K562 (cell line): ENCODE data around the gene PDE8B. TPM values are rescaled to one million over a fixed set of nuclear protein-coding genes. Genes with fewer than 3 reads are reported as not detected.

Experiments used
- ATAC-seq: fragments of 200-7000 bp; cut with Tn5 transposase; 3 replicates; pipeline ENCODE4 v1.9.1; 2020; ENCODE audit warnings: moderate library complexity
- BruUV-seq: library from RNA; stranded (reverse); fragments of 400-500 nt; replicated peaks from 2 replicates; lab custom pipeline; 2021; lab: Mats Ljungman, UMichigan
- CTCF ChIA-PET: fragments of 300-600 bp; formaldehyde crosslinking; extraction: SDS; loops from one replicate; lab custom pipeline; 2021; ENCODE audit warnings: low intra/inter-chr PET ratio; lab: Yijun Ruan, JAX
- POLR2A ChIA-PET: fragments of 300-600, 350-650 bp; sonication (Branson Sonifier 250); formaldehyde crosslinking; extraction: SDS; loops from one replicate; lab custom pipeline; 2021; ENCODE audit warnings: antibody characterized with exemption, inconsistent platforms; lab: Yijun Ruan, JAX
- DNase-seq, 4 experiments: peaks; one replicate each; pipeline versions ENCODE4 v3.0.0 to v3.0.0-alpha.2; 2011 to 2018; ENCODE audit warnings: low spot score in 3 of 4, mixed read lengths in 3 of 4; ENCODE audit errors: extremely low read depth in 1 of 4
- FAIRE-seq: peaks from 2 replicates; lab custom pipeline; 2011; peaks lifted over from hg19 to GRCh38; lab: Jason Lieb, UNC
- H2AFZ ChIP-seq: 2 replicates; pipeline ENCODE4 v1.6.0; 2011; ENCODE audit warnings: low read depth, low read length, control low read depth, inconsistent platforms
- H3K27ac ChIP-seq: fragments of 200-600 bp; 3 replicates; pipeline ENCODE4 v1.8.0; 2011; ENCODE audit warnings: low read depth, mild to moderate bottlenecking, control low read depth, inconsistent platforms, low read length, moderate library complexity, mixed read lengths; ENCODE audit errors: extremely low read depth
- H3K27me3 ChIP-seq, 2 experiments: fragments of 300-600 bp in 1 of 2; 2 replicates in 1 of 2; 3 replicates in 1 of 2; pipeline versions ENCODE4 v1.6.0 to v1.8.0; 2011; ENCODE audit warnings: inconsistent platforms in 2 of 2, low read length in 2 of 2, mild to moderate bottlenecking in 1 of 2, mixed read lengths in 1 of 2, moderate library complexity in 1 of 2; ENCODE audit not compliant: control insufficient read depth in 2 of 2, insufficient read depth in 2 of 2
- H3K36me3 ChIP-seq: fragments of 300-600 bp; 3 replicates; pipeline ENCODE4 v1.8.0; 2011; ENCODE audit warnings: mild to moderate bottlenecking, low read length, inconsistent platforms; ENCODE audit not compliant: control insufficient read depth, insufficient read depth
- H3K4me1 ChIP-seq, 2 experiments: fragments of 200-600 bp in 1 of 2; replicated peaks in 1 of 2; 2 replicates in 1 of 2; 3 replicates in 1 of 2; pipeline versions ENCODE4 v1.5.1 to v1.8.0; 2011; ENCODE audit warnings: inconsistent platforms in 2 of 2, low read length in 2 of 2, mild to moderate bottlenecking in 1 of 2, mixed read lengths in 1 of 2, moderate library complexity in 1 of 2; ENCODE audit not compliant: control insufficient read depth in 2 of 2, insufficient read depth in 2 of 2
- H3K4me2 ChIP-seq: 2 replicates; pipeline ENCODE4 v1.6.1; 2011; ENCODE audit warnings: low read length, control low read depth, inconsistent platforms, mixed read lengths; ENCODE audit not compliant: insufficient read depth
- H3K4me3 ChIP-seq: fragments of 200-600 bp; sonication (generic), shearing (Covaris generic); 2 replicates; pipeline ENCODE4 v1.5.1; 2016; ENCODE audit warnings: control low read depth, inconsistent platforms
- H3K79me2 ChIP-seq: fragments of 200-600 bp; 3 replicates; pipeline ENCODE4 v1.8.0; 2011; ENCODE audit warnings: low read length, inconsistent platforms; ENCODE audit not compliant: control insufficient read depth, insufficient read depth
- H3K9ac ChIP-seq, 2 experiments: 2 replicates each; pipeline versions ENCODE4 v1.6.0 to v1.6.1; 2011; ENCODE audit warnings: low read depth in 2 of 2, low read length in 2 of 2, control low read depth in 1 of 2, inconsistent platforms in 1 of 2, mild to moderate bottlenecking in 1 of 2, mixed read lengths in 1 of 2; ENCODE audit not compliant: insufficient read depth in 1 of 2
- H3K9me1 ChIP-seq: one replicate; pipeline ENCODE4 v1.6.0; 2011; ENCODE audit warnings: inconsistent platforms, mild to moderate bottlenecking, low read length, moderate library complexity; ENCODE audit not compliant: control insufficient read depth, insufficient read depth
- H3K9me3 ChIP-seq: replicated peaks from 2 replicates; pipeline ENCODE4 v1.5.1; 2011; ENCODE audit warnings: low read depth, low read length, inconsistent platforms; ENCODE audit not compliant: control insufficient read depth, insufficient read depth
- H4K20me1 ChIP-seq: replicated peaks from 2 replicates; pipeline ENCODE4 v1.6.1; 2011; ENCODE audit warnings: low read length, inconsistent platforms, mixed read lengths; ENCODE audit not compliant: control insufficient read depth, insufficient read depth
- BRD4 ChIP-seq: fragments of 200-600 bp; sonication (generic); IDR thresholded peaks from 2 replicates; pipeline ENCODE4 v1.6.1; 2017; ENCODE audit warnings: inconsistent platforms
- DIDO1 ChIP-seq: fragments of 450-650 bp; IDR thresholded peaks from 2 replicates; pipeline ENCODE4 v1.6.1; 2016; ENCODE audit warnings: low read depth, missing biosample characterization, missing genetic modification characterization
- DPF2 ChIP-seq: fragments of 450-650 bp; IDR thresholded peaks from 2 replicates; pipeline ENCODE4 v1.6.1; 2016
- KDM1A ChIP-seq, 2 experiments: fragments of 450-650 bp; IDR thresholded peaks; 2 replicates each; pipeline ENCODE4 v1.6.1; 2016; ENCODE audit warnings: mild to moderate bottlenecking in 2 of 2
- KDM5B ChIP-seq: fragments of 200-600 bp; sonication (generic); IDR thresholded peaks from 2 replicates; pipeline ENCODE4 v1.6.1; 2012; ENCODE audit warnings: low read depth, mild to moderate bottlenecking, moderate library complexity, low read length, control low read depth, inconsistent platforms; ENCODE audit not compliant: insufficient replicate concordance
- MTF1 ChIP-seq: fragments of 250-450 bp; sonication (Bioruptor Pico); IDR thresholded peaks from 2 replicates; pipeline ENCODE4 v1.9.0; 2021; ENCODE audit warnings: moderate library complexity, mild to moderate bottlenecking, inconsistent platforms, borderline replicate concordance
- RAD51 ChIP-seq: fragments of 450-650 bp; IDR thresholded peaks from 2 replicates; pipeline ENCODE4 v1.7.1; 2016; ENCODE audit warnings: low read depth, mild to moderate bottlenecking, borderline replicate concordance
- TBL1XR1 ChIP-seq, 2 experiments: IDR thresholded peaks; 2 replicates each; pipeline ENCODE4 v1.6.1; 2012; ENCODE audit warnings: improper control_type of control experiment in 2 of 2, low read length in 2 of 2, mild to moderate bottlenecking in 1 of 2
- USF1 ChIP-seq: sonication (generic); formaldehyde crosslinking; IDR thresholded peaks from 2 replicates; pipeline ENCODE4 v1.9.0; 2022; ENCODE audit warnings: mild to moderate bottlenecking, missing genetic modification reagents
- ZNF124 ChIP-seq: sonication (generic); formaldehyde crosslinking; IDR thresholded peaks from 2 replicates; pipeline ENCODE4 v1.8.1; 2022; ENCODE audit warnings: missing genetic modification reagents
- ZNF134 ChIP-seq: fragments of 250-450 bp; sonication (Bioruptor Pico); conservative IDR thresholded peaks from 2 replicates; pipeline ENCODE4 v1.4.0; 2020
- ZNF232 ChIP-seq: sonication (generic); formaldehyde crosslinking; IDR thresholded peaks from 2 replicates; pipeline ENCODE4 v1.8.0; 2022; ENCODE audit warnings: mild to moderate bottlenecking, missing genetic modification reagents
- WGBS: fragments of 100-300 bp; shearing (Covaris generic); methylation state at CpG from one replicate; pipeline ENCODE4 v1.1.6; 2016; ENCODE audit warnings: low coverage, mixed read lengths; ENCODE audit not compliant: insufficient coverage; ENCODE audit errors: missing lambda C conversion rate; 5-methylcytosine and 5-hydroxymethylcytosine counted together
- in situ Hi-C: fragments of 300-500 bp; cut with MboI; formaldehyde crosslinking; loops from 4 replicates; pipeline ENCODE4 v1.15.0; 2018; ENCODE audit warnings: inconsistent platforms, mixed read lengths
- intact Hi-C: fragments of 100-400 bp; cut with micrococcal nuclease; formaldehyde crosslinking; loops from 2 replicates; pipeline ENCODE4 v1.14.2; 2022
- polyA plus RNA-seq, 8 experiments: library from polyadenylated mRNA; depleted of rRNA in 4 of 8; stranded (reverse) in 5 of 8; unstranded in 3 of 8; fragments of >200 nt; fragmentation: Nextera tagmentation in 2 of 8; fragmentation: Illumina TruSeq in 1 of 8; extraction: Ambion mirVana in 2 of 8; extraction: Trizol in 1 of 8; gene quantifications; 2 replicates each; pipeline versions ENCODE4 v1.2.1 to v1.2.3, GENCODE V29; 2011 to 2014; ENCODE audit warnings: inconsistent platforms in 1 of 8, missing spikeins in 1 of 8
- total RNA-seq, 7 experiments: library from RNA; depleted of rRNA in 6 of 7; stranded (reverse); fragments of >200 nt in 6 of 7; fragmentation: Illumina TruSeq in 2 of 7; extraction: Trizol in 2 of 7; gene quantifications; 2 replicates each; pipeline versions ENCODE4 v1.2.1 to v1.2.3, GENCODE V29; 2011 to 2021; ENCODE audit warnings: low replicate concordance in 1 of 7

PDE8B gene
- total and polyA plus RNA-seq, 9 of the 15 experiments (the other 6 are each of a cell fraction or from before 2014, with no cell fraction given): 0.15 to 0.28 TPM; not detected in 7

GRCh38 chr5:77431286-77431685 lies 220.8 kb downstream of the PDE8B start:
- 79% methylated on average over 3 of the region's 3 CpGs for WGBS
- BruUV-seq: no TSS peak
- Histone ChIP-seq H2AFZ (no peak overlapping the region), H3K4me1 (no peaks in the 10 kb centered on the region), H3K36me3 (peaks cover 29% of the 10 kb centered on the region; the same call in 2 of the 3 replicates), H3K27ac (no peak overlapping the region), H3K9ac (no peak overlapping the region), H4K20me1 (no peaks in the 10 kb centered on the region), H3K4me2 (no peak overlapping the region), H3K4me3 (no peak overlapping the region), H3K27me3 (no peaks in the 10 kb centered on the region), H3K9me1 (no peaks in the 10 kb centered on the region), H3K9me3 (no peaks in the 10 kb centered on the region), H3K79me2 (no peaks in the 10 kb centered on the region)
- CTCF ChIA-PET: no interaction called here
- in situ Hi-C loops: no loop called here
- DNase-seq: no peak
- POLR2A ChIA-PET: interaction anchor here (0.6 kb wide), 1 partner anchor 115 kb away, joined by 3 read pairs; no protein-coding TSS in a partner anchor
- intact Hi-C loops: no loop called here
- no peak for FAIRE-seq
- ATAC-seq: no peak
- TF ChIP-seq DPF2: no peak
- no peak for TF ChIP-seq DIDO1 (tag)
- TF ChIP-seq TBL1XR1 (IDR thresholded peaks at IDR 0.05; ENCODE audit: low read length in 2 of 2): no peak
- no peak for TF ChIP-seq MTF1
- no peak for TF ChIP-seq KDM1A (IDR thresholded peaks at IDR 0.05)
- no peak for TF ChIP-seq BRD4
- no peak for TF ChIP-seq KDM5B
- no peak for TF ChIP-seq RAD51
- no peak for TF ChIP-seq ZNF134 (CRISPR knock-in tag)
- no peak for TF ChIP-seq ZNF232 (CRISPR knock-in tag)
- no peak for TF ChIP-seq USF1
- no peak for TF ChIP-seq ZNF124 (CRISPR knock-in tag)
